Natural killer cell (primary cell): ENCODE data around the gene FAM53B. TPM values are rescaled to one million over a fixed set of nuclear protein-coding genes. Genes with fewer than 3 reads are reported as not detected.

Experiments
- ATAC-seq, 3 donors: fragments of 150-1000 bp in 2 of 3; fragments of 200-7000 bp in 1 of 3; cut with Tn5 transposase; 1 replicate in 1 of 3; 2 replicates in 2 of 3; pipeline ENCODE4 v1.10.0; 2021; ENCODE audit warnings: mild to moderate bottlenecking in 2 of 3, moderate library complexity in 2 of 3
- DNase-seq, 2 donors: peaks; one replicate each; pipeline versions ENCODE4 v3.0.0 to v3.0.0-alpha.2; 2013 to 2021; ENCODE audit warnings: mixed read lengths in 1 of 2
- H3K27ac ChIP-seq: one replicate; pipeline ENCODE4 v1.5.1; 2013; ENCODE audit warnings: mild to moderate bottlenecking, low read length
- H3K27me3 ChIP-seq: one replicate; pipeline ENCODE4 v1.6.1; 2013; ENCODE audit warnings: low read length; ENCODE audit not compliant: control insufficient read depth, insufficient read depth
- H3K36me3 ChIP-seq: one replicate; pipeline ENCODE4 v1.6.1; 2013; ENCODE audit warnings: low read length; ENCODE audit not compliant: control insufficient read depth, insufficient read depth
- H3K4me1 ChIP-seq: one replicate; pipeline ENCODE4 v1.6.1; 2013; ENCODE audit warnings: low read length; ENCODE audit not compliant: control insufficient read depth, insufficient read depth
- H3K4me3 ChIP-seq: one replicate; pipeline ENCODE4 v1.5.1; 2013; ENCODE audit warnings: low read length
- H3K9me3 ChIP-seq: one replicate; pipeline ENCODE4 v1.6.1; 2013; ENCODE audit warnings: low read length; ENCODE audit not compliant: control insufficient read depth, insufficient read depth
- H3K27ac Mint-ChIP-seq, 2 donors: one replicate each; pipeline ENCODE4 v1.8.0; 2022; ENCODE audit warnings: mild to moderate bottlenecking in 2 of 2, mixed read lengths in 2 of 2, moderate library complexity in 1 of 2
- H3K27me3 Mint-ChIP-seq, 2 donors: one replicate each; pipeline ENCODE4 v1.8.0; 2022; ENCODE audit warnings: low read depth in 2 of 2, mixed read lengths in 2 of 2
- H3K36me3 Mint-ChIP-seq: one replicate; pipeline ENCODE4 v1.8.0; 2022; ENCODE audit warnings: mixed read lengths
- H3K4me1 Mint-ChIP-seq, 2 donors: one replicate each; pipeline ENCODE4 v1.8.0; 2022; ENCODE audit warnings: mixed read lengths in 2 of 2
- H3K4me3 Mint-ChIP-seq: one replicate; pipeline ENCODE4 v1.8.0; 2022; ENCODE audit warnings: mild to moderate bottlenecking, moderate library complexity, mixed read lengths
- H3K9me3 Mint-ChIP-seq, 2 donors: one replicate each; pipeline ENCODE4 v1.8.0; 2022; ENCODE audit warnings: mixed read lengths in 2 of 2
- CTCF ChIP-seq: fragments of 200-600 bp; IDR thresholded peaks from one replicate; pipeline ENCODE4 v1.8.0; 2022; ENCODE audit warnings: antibody characterized with exemption
- WGBS: methylation state at CpG from one replicate; pipeline ENCODE4 v1.1.7; 2013; ENCODE audit warnings: missing lambda C conversion rate; ENCODE audit not compliant: insufficient coverage; 5-methylcytosine and 5-hydroxymethylcytosine counted together
- intact Hi-C: fragments of 100-400 bp; cut with micrococcal nuclease; formaldehyde crosslinking; loops from one replicate; pipeline ENCODE4 v1.14.2; 2022
- total RNA-seq, 4 donors: library from RNA; stranded (reverse); fragments of 120-200 nt in 1 of 4; gene quantifications; one replicate each; pipeline versions ENCODE4 v1.2.3 to v1.2.4, GENCODE V29; 2013 to 2022

The FAM53B gene
- total RNA-seq, 3 donors from 2014 or later (not counting 1 experiment from before 2014, with no cell fraction given): 77.4 to 172 (median 121) TPM

GRCh38 chr10:124627866-124628675, 116.1 kb downstream of the FAM53B start:
- Mint-ChIP-seq H3K9me3 (no peaks in the 10 kb centered on the region), H3K4me3 (no peak overlapping the region), H3K4me1 (peaks cover 43 to 75% of the 10 kb centered on the region in 2 donors), H3K27me3 (no peaks in the 10 kb centered on the region), H3K36me3 (no peaks in the 10 kb centered on the region), H3K27ac (peak overlapping the region; percentile 21 to 87)
- H3K4me3 ChIP-seq: no peak overlapping the region
- peaks cover 2% of the 10 kb centered on the region for H3K36me3 ChIP-seq
- whole genome bisulfite sequencing: 85% methylated on average over 12 of the region's 12 CpGs
- H3K27ac ChIP-seq: peak overlapping the region; percentile 57
- H3K27me3 ChIP-seq: no peaks in the 10 kb centered on the region
- peaks cover 91% of the 10 kb centered on the region for H3K4me1 ChIP-seq
- intact Hi-C loops: no loop called here
- ATAC-seq: no peak
- H3K9me3 ChIP-seq: no peaks in the 10 kb centered on the region
- no peak for TF ChIP-seq CTCF
- no peak for DNase-seq

- H3K4me3 ChIP-seq: no peak overlapping the region
- peak in 2 of 3 donors; percentile 35 to 57 for ATAC-seq
Observed at GRCh38 chr10:124626759-124627380, 117.3 kb downstream of the FAM53B start.

GRCh38 chr10:124625831-124626238, 118.3 kb downstream of the FAM53B start:
- DNase-seq: no peak
- H3K4me1 Mint-ChIP-seq: peaks cover 43 to 70% of the 10 kb centered on the region in 2 donors
- no peak overlapping the region for H3K4me3 Mint-ChIP-seq
- H3K36me3 ChIP-seq: peaks cover 15% of the 10 kb centered on the region
- TF ChIP-seq CTCF: no peak
- no peak overlapping the region for H3K4me3 ChIP-seq
- intact Hi-C loops: no loop called here
- H3K27me3 Mint-ChIP-seq: no peaks in the 10 kb centered on the region
- 90% methylated on average over 23 of the region's 23 CpGs for WGBS
- H3K9me3 ChIP-seq: no peaks in the 10 kb centered on the region
- ATAC-seq: no peak
- no peak overlapping the region for H3K27ac ChIP-seq
- H3K4me1 ChIP-seq: peaks cover 82% of the 10 kb centered on the region
- H3K9me3 Mint-ChIP-seq: no peaks in the 10 kb centered on the region
- no peak overlapping the region for H3K27ac Mint-ChIP-seq
- H3K27me3 ChIP-seq: no peaks in the 10 kb centered on the region
- no peaks in the 10 kb centered on the region for H3K36me3 Mint-ChIP-seq

More at GRCh38 chr10:124626759-124627380, 117.3 kb downstream of the FAM53B start:
- Histone ChIP-seq H3K27ac (peak overlapping the region; percentile 57), H3K4me1 (peaks cover 84% of the 10 kb centered on the region), H3K36me3 (peaks cover 13% of the 10 kb centered on the region), H3K27me3 (no peaks in the 10 kb centered on the region), H3K9me3 (no peaks in the 10 kb centered on the region)
- intact Hi-C loops: no loop called here
- Mint-ChIP-seq H3K27ac (peak overlapping the region; percentile 18 to 87), H3K4me1 (peaks cover 43 to 74% of the 10 kb centered on the region in 2 donors), H3K36me3 (no peaks in the 10 kb centered on the region), H3K27me3 (no peaks in the 10 kb centered on the region), H3K4me3 (no peak overlapping the region), H3K9me3 (no peaks in the 10 kb centered on the region)
- WGBS: 24% methylated on average over 13 of the region's 13 CpGs
- no peak for TF ChIP-seq CTCF
- DNase-seq: peak in 1 of 2 donors; percentile 73
